ENCODE results near the gene CWC15.

DNA sequence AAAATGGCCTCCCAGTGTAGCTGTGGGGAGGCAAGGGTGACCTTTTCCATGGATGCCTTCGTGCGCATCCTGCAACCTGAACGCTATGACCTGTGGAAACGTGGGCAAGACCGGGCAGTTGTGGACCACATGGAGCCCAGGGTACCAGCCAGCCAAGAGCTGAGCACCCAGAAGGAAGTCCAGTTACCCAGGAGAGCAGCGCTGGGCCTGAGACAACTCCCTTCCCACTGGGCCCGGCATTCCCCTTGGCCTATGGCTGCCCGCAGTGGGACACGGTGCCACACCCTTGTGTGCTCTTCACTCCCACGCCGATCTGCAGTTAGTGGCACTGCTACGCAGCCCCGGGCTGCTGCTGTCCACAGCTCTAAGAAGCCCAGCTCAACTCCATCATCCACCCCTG lies 24.9 kb upstream of the CWC15 start:
- TF ChIP-seq EZH2 (IDR thresholded peaks at IDR 0.05; ENCODE audit: low read length, unreplicated experiment), result no peak
- TF ChIP-seq, protein P1, sequence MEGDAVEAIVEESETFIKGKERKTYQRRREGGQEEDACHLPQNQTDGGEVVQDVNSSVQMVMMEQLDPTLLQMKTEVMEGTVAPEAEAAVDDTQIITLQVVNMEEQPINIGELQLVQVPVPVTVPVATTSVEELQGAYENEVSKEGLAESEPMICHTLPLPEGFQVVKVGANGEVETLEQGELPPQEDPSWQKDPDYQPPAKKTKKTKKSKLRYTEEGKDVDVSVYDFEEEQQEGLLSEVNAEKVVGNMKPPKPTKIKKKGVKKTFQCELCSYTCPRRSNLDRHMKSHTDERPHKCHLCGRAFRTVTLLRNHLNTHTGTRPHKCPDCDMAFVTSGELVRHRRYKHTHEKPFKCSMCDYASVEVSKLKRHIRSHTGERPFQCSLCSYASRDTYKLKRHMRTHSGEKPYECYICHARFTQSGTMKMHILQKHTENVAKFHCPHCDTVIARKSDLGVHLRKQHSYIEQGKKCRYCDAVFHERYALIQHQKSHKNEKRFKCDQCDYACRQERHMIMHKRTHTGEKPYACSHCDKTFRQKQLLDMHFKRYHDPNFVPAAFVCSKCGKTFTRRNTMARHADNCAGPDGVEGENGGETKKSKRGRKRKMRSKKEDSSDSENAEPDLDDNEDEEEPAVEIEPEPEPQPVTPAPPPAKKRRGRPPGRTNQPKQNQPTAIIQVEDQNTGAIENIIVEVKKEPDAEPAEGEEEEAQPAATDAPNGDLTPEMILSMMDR (conservative IDR thresholded peaks at IDR 0.05; ENCODE audit: low read depth, low read length), result no peak
